HG03064 (cell line): ENCODE measurements around the gene FNDC3A.
"Not testable (repeated sequence)": the region's sequence is repeated elsewhere in the genome, so short reads cannot be mapped to it uniquely, and the experiment has no call there.

Source experiments
- ATAC-seq: cut with Tn5 transposase; IDR thresholded peaks from one replicate; pipeline ENCODE4 v1.9.1; 2021; ENCODE audit warnings: low read depth; ENCODE audit not compliant: unreplicated experiment

Gene FNDC3A

GRCh38 chr13:49132479-49133002 is 156.8 kb downstream of the FNDC3A start:
- ATAC-seq, result no peak

DNA sequence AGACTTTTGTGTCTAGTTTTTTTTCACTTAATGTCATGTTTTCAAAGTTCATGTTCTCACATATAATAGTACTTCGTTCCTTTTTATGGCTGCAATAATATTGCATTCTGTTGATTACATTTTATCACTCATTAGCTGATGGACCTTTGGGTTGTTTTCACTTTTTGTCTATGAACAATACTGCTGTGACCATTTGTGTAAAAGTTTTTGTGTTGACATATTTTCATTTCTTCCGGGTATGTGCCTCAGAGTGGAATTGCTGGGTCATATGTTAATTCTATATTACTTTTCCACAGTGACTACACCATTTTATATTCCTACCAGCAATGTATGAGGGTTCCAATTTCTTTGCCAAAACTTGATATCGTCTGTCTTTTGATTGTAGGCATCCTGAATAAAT is 158.6 kb downstream of the FNDC3A start:
- no peak for ATAC-seq

DNA sequence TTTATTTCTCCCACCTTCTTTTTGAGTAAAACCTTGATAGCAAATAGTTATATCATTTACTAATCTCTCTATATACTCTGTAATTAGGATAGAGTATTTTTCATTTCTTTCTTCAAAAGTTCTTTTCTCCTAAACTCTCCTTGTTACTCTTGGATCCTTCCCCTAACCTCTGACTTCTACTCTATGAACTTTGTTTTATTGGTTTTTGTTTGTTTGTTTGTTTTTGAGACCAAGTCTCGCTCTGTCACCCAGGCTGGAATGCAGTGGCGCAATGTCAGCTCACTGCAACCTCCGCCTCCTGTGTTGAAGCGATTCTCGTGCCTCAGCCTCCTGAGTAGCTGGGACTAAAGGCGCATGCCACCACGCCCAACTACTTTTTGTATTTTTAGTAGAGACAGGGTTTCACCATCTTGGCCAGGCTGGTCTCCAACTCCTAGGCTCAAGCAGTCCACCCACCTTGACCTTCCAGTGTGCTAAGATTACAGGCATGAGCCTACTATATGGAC is 161.5 kb downstream of the FNDC3A start:
- not testable (repeated sequence) for ATAC-seq

- ATAC-seq, result no peak
Observed at GRCh38 chr13:49140910-49141611, 165.3 kb downstream of the FNDC3A start.

GRCh38 chr13:49146950-49147355 is 171.2 kb downstream of the FNDC3A start:
- ATAC-seq, result no peak

DNA sequence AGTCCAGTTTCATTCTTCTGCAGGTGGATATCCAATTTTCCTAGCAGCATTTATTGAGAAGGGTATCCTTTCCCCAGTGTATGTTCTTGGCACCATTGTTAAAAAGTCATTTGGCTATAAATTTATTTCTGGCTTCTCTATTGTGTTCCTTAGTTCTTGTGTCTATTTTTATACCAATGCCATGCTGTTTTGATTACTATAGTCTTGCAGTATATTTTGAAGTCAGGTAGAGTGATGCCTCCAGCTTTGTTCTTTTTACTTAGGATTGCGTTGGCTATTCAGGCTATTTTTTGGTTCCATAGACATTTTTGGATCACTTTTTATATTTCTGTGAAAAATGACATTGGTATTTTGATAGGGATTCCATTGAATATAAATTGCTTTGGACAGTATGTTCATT is 172.7 kb downstream of the FNDC3A start:
- ATAC-seq, result no peak

DNA sequence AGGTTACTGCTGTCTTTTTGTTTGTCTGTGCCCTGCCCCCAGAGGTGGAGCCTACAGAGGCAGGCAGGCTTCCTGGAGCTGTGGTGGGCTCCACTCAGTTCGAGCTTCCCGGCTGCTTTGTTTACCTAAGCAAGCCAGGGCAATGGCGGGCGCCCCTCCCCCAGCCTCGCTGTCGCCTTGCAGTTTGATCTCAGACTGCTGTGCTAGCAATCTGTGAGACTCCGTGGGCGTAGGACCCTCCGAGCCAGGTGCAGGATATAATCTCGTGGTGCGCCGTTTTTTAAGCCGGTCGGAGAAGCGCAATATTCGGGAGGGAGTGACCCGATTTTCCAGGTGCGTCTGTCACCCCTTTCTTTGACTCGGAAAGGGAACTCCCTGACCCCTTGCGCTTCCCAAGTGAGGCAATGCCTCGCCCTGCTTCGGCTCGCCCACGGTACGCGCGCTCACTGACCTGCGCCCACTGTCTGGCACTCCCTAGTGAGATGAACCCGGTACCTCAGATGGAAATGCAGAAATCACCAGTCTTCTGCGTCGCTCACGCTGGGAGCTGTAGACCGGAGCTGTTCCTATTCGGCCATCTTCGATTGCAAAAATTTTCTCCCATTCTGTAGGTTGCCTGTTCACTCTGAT is 182.4 kb downstream of the FNDC3A start:
- ATAC-seq, result not testable (repeated sequence)

GRCh38 chr13:49163162-49163561 is 187.4 kb downstream of the FNDC3A start:
- ATAC-seq, result not testable (repeated sequence)

DNA sequence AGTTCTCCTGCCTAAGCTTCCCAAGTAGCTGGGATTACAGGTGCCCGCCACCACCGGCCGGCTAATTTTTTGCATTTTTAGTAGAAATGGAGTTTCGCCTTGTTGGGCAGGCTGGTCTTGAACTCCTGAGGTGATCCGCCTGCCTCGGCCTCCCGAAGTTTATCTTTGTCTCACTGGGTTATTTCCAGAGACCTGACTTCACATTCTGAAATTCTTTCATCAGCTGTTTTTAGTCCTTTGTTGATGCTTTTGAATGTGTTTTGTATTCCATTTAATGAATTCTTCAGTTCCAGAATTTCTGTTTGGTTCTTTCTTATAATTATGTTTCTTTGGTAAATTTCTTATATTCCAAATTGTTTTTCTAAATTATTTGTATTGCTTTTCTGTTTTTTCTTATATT is 189.0 kb downstream of the FNDC3A start:
- no peak for ATAC-seq

DNA sequence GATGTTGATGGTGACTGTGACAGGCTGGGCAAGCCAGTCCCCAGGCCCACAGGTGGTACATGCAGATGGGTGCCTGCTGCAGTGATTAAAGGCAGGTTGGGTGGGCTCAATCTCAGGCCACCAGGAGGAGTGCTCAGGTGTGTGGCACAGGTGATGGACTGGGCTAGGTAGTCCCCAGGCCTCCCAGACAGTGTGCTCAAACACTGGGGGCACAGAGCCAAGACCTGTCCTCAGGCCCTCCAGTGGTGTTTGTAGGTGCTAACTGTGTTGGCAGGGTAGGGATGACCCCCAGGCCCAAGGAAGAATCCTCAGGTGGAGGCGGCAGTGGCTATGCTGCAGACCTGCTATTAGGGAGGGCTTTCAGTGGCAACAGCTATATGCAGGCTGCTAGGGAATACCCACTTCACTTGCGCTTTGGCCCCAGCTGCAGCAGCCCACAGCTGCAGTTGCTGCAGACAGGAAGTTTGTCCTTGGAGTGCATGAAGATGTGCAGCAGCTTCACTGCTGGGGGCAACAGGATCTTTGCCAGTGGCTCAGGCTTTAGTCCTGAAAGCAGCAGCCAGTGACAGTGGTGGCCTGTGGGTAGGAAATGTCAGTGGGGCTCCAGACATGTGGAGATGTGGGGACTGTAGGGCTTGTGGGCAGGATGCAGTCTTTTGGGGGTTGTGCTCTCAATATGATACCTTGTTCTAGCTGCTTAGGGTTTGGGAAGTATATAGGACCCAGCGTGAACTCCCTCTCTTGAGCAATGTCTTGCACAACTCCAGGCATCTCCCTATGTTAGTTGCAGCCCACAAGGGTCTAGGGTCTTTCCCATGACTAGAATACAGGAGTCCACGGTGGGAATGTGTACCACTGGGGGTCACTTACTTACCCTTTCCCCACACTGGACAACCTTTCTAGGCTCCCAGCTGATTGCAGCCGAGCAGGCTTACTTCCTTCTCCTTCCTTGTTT is 190.4 kb downstream of the FNDC3A start:
- no peak for ATAC-seq

GRCh38 chr13:49171359-49171758 is 195.6 kb downstream of the FNDC3A start:
- no peak for ATAC-seq

- ATAC-seq, result no peak
Observed at GRCh38 chr13:49183672-49184325, 208.1 kb downstream of the FNDC3A start.

GRCh38 chr13:49184621-49185020 is 208.9 kb downstream of the FNDC3A start:
- ATAC-seq, result no peak

GRCh38 chr13:49185264-49185663 is 209.6 kb downstream of the FNDC3A start:
- ATAC-seq, result no peak

DNA sequence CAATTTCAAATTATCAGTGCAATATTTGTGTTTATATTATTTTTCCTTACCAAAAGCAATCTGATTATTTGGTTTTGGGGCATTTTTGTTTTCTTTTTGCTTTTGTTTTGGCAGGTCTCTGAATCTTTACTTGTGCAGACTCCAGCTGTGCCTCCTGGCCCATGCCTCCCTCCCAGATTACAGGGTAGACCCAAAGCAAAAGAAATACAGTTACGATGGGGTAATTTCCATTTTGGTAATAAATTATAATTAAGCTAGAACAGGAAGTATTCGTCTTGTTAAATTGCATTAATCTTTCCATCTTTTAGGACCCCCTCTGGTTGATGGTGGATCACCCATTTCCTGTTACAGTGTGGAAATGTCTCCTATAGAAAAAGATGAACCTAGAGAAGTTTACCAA is 215.2 kb downstream of the FNDC3A start:
- ATAC-seq, result no peak

- ATAC-seq, result no peak
Observed at GRCh38 chr13:49206641-49207040, 230.9 kb downstream of the FNDC3A start.

DNA sequence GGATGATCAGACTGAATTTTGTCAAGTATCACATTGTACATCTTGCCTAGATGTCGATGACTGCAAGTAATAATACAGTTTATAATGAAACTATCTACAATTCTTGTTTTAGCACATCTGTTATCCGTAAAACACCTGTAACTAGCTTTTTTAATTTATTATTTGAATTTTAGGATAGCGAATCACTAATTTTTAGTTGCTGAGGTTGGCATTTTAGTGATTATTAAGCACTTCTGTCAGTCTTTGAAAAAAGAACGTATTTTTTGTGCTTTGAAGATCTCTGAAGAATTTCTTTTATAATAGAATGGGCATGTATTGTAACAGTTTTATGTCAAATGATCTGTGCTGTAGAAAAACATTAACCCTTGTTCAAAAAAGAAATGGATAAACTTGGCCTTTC is 232.9 kb downstream of the FNDC3A start:
- ATAC-seq, result no peak

GRCh38 chr13:49210114-49210513 is 234.4 kb downstream of the FNDC3A start:
- no peak for ATAC-seq

DNA sequence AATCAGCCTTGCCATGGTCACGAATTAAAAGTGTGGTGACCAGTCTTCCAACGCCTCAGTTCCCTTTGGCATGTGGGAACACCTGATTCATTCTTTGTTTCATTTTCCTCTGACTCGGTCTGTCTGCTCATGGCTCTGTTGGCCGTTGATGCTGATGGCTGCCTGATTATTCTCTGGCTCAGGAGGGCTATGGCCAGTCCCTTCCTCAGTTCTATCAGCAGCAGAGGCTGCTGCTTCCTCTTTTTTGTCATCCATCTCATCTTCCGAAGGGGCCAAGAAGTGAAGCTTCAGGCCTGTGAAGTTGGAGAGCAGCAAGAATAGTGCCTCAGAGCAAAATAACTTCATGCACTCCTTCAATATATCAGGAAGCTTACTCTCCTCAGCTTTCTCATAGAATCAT is 235.0 kb downstream of the FNDC3A start:
- no peak for ATAC-seq

- ATAC-seq, result no peak
Observed at GRCh38 chr13:49213539-49213938, 237.8 kb downstream of the FNDC3A start.
